HEK293 (cell line): ENCODE data around the gene MAN2B2.
A peak's percentile ranks its signal among the peaks of the same experiment; 100 is the strongest.
"Not testable (repeated sequence)": the region's sequence is repeated elsewhere in the genome, so short reads cannot be mapped to it uniquely, and the experiment has no call there.

Experiments
- CTCF ChIA-PET: fragments of 350-600 bp; formaldehyde crosslinking; extraction: SDS; loops from one replicate; lab custom pipeline; 2021; ENCODE audit warnings: antibody characterized with exemption; lab: Yijun Ruan, JAX
- POLR2A ChIA-PET: fragments of 300-600 bp; formaldehyde crosslinking; extraction: SDS; loops from one replicate; lab custom pipeline; 2020; ENCODE audit warnings: antibody characterized with exemption, inconsistent platforms; lab: Yijun Ruan, JAX
- H3K27ac ChIP-seq: fragments of 200-500 bp; sonication (Bioruptor generic); 2 replicates; pipeline ENCODE4 v1.5.1; 2014; ENCODE audit warnings: low read depth, low read length, control low read depth, inconsistent platforms; ENCODE audit errors: extremely low read depth
- H3K36me3 ChIP-seq, 2 experiments: fragments of 200-500 bp in 1 of 2; sonication (Bioruptor generic) in 1 of 2; 1 replicate in 1 of 2; 2 replicates in 1 of 2; pipeline ENCODE4 v1.5.1; 2014 to 2017; ENCODE audit warnings: inconsistent platforms in 2 of 2, low read length in 2 of 2; ENCODE audit not compliant: control insufficient read depth in 2 of 2, insufficient read depth in 1 of 2
- H3K4me1 ChIP-seq: fragments of 200-500 bp; sonication (Bioruptor generic); 2 replicates; pipeline ENCODE4 v1.5.1; 2014; ENCODE audit warnings: mild to moderate bottlenecking, low read length, inconsistent platforms; ENCODE audit not compliant: control insufficient read depth, insufficient read depth
- H3K4me3 ChIP-seq: 2 replicates; pipeline ENCODE4 v1.5.1; 2011; ENCODE audit warnings: low read depth, mild to moderate bottlenecking, control low read depth, low read length, moderate library complexity
- H3K9me3 ChIP-seq: fragments of 200-500 bp; sonication (Bioruptor generic); 2 replicates; pipeline ENCODE4 v1.5.1; 2014; ENCODE audit warnings: low read depth, low read length, inconsistent platforms; ENCODE audit not compliant: control insufficient read depth, insufficient read depth
- GLIS1 ChIP-seq: fragments of 450-650 bp; formaldehyde crosslinking; IDR thresholded peaks from 2 replicates; pipeline ENCODE4 v1.5.1; 2016; ENCODE audit warnings: missing biosample characterization, missing genetic modification characterization
- MYNN ChIP-seq: fragments of 450-650 bp; formaldehyde crosslinking; IDR thresholded peaks from 2 replicates; pipeline ENCODE4 v1.5.1; 2016; ENCODE audit warnings: missing biosample characterization, missing genetic modification characterization, borderline replicate concordance
- REPIN1 ChIP-seq: fragments of 450-650 bp; formaldehyde crosslinking; IDR thresholded peaks from 2 replicates; pipeline ENCODE4 v1.5.1; 2017; ENCODE audit warnings: missing biosample characterization, missing genetic modification characterization, low read depth
- ZNF146 ChIP-seq: fragments of 450-650 bp; formaldehyde crosslinking; IDR thresholded peaks from 2 replicates; pipeline ENCODE4 v1.5.1; 2016; ENCODE audit warnings: missing biosample characterization, missing genetic modification characterization
- ZNF16 ChIP-seq: fragments of 450-650 bp; formaldehyde crosslinking; IDR thresholded peaks from 2 replicates; pipeline ENCODE4 v1.5.1; 2016; ENCODE audit warnings: low read depth, missing biosample characterization, missing genetic modification characterization
- ZNF280D ChIP-seq: fragments of 450-650 bp; formaldehyde crosslinking; IDR thresholded peaks from 2 replicates; pipeline ENCODE4 v1.5.1; 2016; ENCODE audit warnings: missing biosample characterization, missing genetic modification characterization
- ZNF362 ChIP-seq: fragments of 450-650 bp; formaldehyde crosslinking; IDR thresholded peaks from 2 replicates; pipeline ENCODE4 v1.5.1; 2016; ENCODE audit warnings: missing biosample characterization, missing genetic modification characterization
- ZNF544 ChIP-seq: fragments of 450-650 bp; formaldehyde crosslinking; IDR thresholded peaks from 2 replicates; pipeline ENCODE4 v1.5.0; 2017; ENCODE audit warnings: missing biosample characterization, missing genetic modification characterization
- ZNF580 ChIP-seq: fragments of 450-650 bp; formaldehyde crosslinking; IDR thresholded peaks from 2 replicates; pipeline ENCODE4 v1.5.1; 2016; ENCODE audit warnings: missing biosample characterization, missing genetic modification characterization

Gene MAN2B2

GRCh38 chr4:6654211-6654610, 79.2 kb downstream of the MAN2B2 start:
- TF ChIP-seq ZNF580 (tag by site-specific recombination): 0 out of 2 replicates have a peak, but pooled peaks have one; percentile 18
- peak; percentile 82; the same call in 1 of the 2 replicates for TF ChIP-seq ZNF280D (tag by site-specific recombination)
- CTCF ChIA-PET, H3K4me1 ChIP-seq, POLR2A ChIA-PET, H3K27ac ChIP-seq, H3K36me3 ChIP-seq, H3K4me3 ChIP-seq, H3K9me3 ChIP-seq: not testable (repeated sequence)

GRCh38 chr4:6655291-6655690, 80.3 kb downstream of the MAN2B2 start:
- not testable (repeated sequence) for H3K36me3 ChIP-seq, H3K27ac ChIP-seq, H3K9me3 ChIP-seq, H3K4me3 ChIP-seq, H3K4me1 ChIP-seq
- POLR2A ChIA-PET: interaction anchor here (0.9 kb wide), 1 partner anchor 10 kb away, joined by 3 read pairs; no protein-coding TSS in a partner anchor
- CTCF ChIA-PET: interaction anchor here (0.5 kb wide), 1 partner anchor 90 kb away, joined by 3 read pairs; no protein-coding TSS in a partner anchor
- TF ChIP-seq ZNF146 (tag by site-specific recombination) (peak; percentile 97), ZNF580 (tag by site-specific recombination) (0 out of 2 replicates have a peak, but pooled peaks have one; percentile 14), ZNF280D (tag by site-specific recombination) (peak; percentile 48; the same call in 1 of the 2 replicates)

GRCh38 chr4:6655924-6656323, 80.9 kb downstream of the MAN2B2 start:
- no peak overlapping the region for H3K4me3 ChIP-seq
- CTCF ChIA-PET: interaction anchor here (0.5 kb wide), 1 partner anchor 90 kb away, joined by 3 read pairs; no protein-coding TSS in a partner anchor
- H3K36me3 ChIP-seq: no peaks in the 10 kb centered on the region
- H3K27ac ChIP-seq: no peak overlapping the region
- no peaks in the 10 kb centered on the region for H3K9me3 ChIP-seq
- TF ChIP-seq REPIN1 (tag by site-specific recombination) (no peak), GLIS1 (tag by site-specific recombination) (peak; percentile 41)
- POLR2A ChIA-PET: interaction anchor here (0.9 kb wide), 1 partner anchor 11 kb away, joined by 3 read pairs; no protein-coding TSS in a partner anchor
- no peaks in the 10 kb centered on the region for H3K4me1 ChIP-seq

GRCh38 chr4:6657242-6658208, 82.5 kb downstream of the MAN2B2 start:
- TF ChIP-seq ZNF362 (tag by site-specific recombination) (no peak), MYNN (no peak), ZNF16 (tag by site-specific recombination) (no peak), ZNF544 (tag by site-specific recombination) (no peak)
- Histone ChIP-seq H3K4me1 (no peaks in the 10 kb centered on the region), H3K4me3 (no peak overlapping the region), H3K36me3 (no peaks in the 10 kb centered on the region), H3K27ac (no peak overlapping the region), H3K9me3 (no peaks in the 10 kb centered on the region)
- ChIA-PET CTCF (interaction anchor here (0.7 kb wide), 2 partner anchors 55 to 448 kb away, joined by 3 to 5 read pairs; no protein-coding TSS in a partner anchor), POLR2A (interaction anchor here (0.9 to 1.4 kb wide), 2 partner anchors 16 to 83 kb away, joined by 4 to 6 read pairs; partner anchors contain the start of gene MAN2B2)
